Adrenal gland (tissue), 5 donors: ENCODE results near the gene CACNB4.

ENCODE experiments used
- CTCF ChIP-seq, 6 experiments: fragments of 450-650 bp in 4 of 6; fragments of 200-600 bp in 2 of 6; sonication (generic) in 1 of 6; IDR thresholded peaks; 1 replicate in 5 of 6; 2 replicates in 1 of 6; pipeline versions ENCODE4 v1.5.1 to v1.8.0; 2016 to 2021; ENCODE audit warnings: antibody characterized with exemption in 6 of 6, mild to moderate bottlenecking in 2 of 6, moderate library complexity in 1 of 6
- POLR2A ChIP-seq, 2 donors: fragments of 450-650 bp; IDR thresholded peaks; one replicate each; pipeline ENCODE4 v1.6.1; 2017; ENCODE audit warnings: antibody characterized with exemption in 2 of 2, mild to moderate bottlenecking in 2 of 2, moderate library complexity in 1 of 2
- donor health status: DM: no; HTN: no; CAD: no.

GRCh38 chr2:151995161-151995557, 103.7 kb downstream of the CACNB4 start:
- no peak for TF ChIP-seq CTCF (IDR thresholded peaks at IDR 0.05)
- TF ChIP-seq POLR2A (IDR thresholded peaks at IDR 0.05), result no peak
